H9 (cell line): ENCODE results near the gene AGBL4. TPM values are rescaled to one million over a fixed set of nuclear protein-coding genes. Genes with fewer than 3 reads are reported as not detected.
"Not testable (repeated sequence)": the region's sequence is repeated elsewhere in the genome, so short reads cannot be mapped to it uniquely, and the experiment has no call there.

Experiments used
- DNase-seq: peaks from one replicate; pipeline ENCODE4 v3.0.0-alpha.2; 2017
- H2AFZ ChIP-seq: one replicate; pipeline ENCODE4 v1.6.1; 2013; ENCODE audit warnings: mild to moderate bottlenecking, low read length, control low read depth, moderate library complexity
- H2AK5ac ChIP-seq: 2 replicates; pipeline ENCODE4 v1.6.1; 2013; ENCODE audit warnings: low read length, control low read depth, mixed read lengths; ENCODE audit not compliant: insufficient read length
- H2BK120ac ChIP-seq: one replicate; pipeline ENCODE4 v1.6.1; 2013; ENCODE audit warnings: low read depth, mild to moderate bottlenecking, low read length, control low read depth, inconsistent platforms; ENCODE audit not compliant: poor library complexity, severe bottlenecking
- H2BK12ac ChIP-seq: 2 replicates; pipeline ENCODE4 v1.6.1; 2013; ENCODE audit warnings: low read length, control low read depth, mixed read lengths, low read depth; ENCODE audit not compliant: insufficient read length
- H2BK15ac ChIP-seq: 2 replicates; pipeline ENCODE4 v1.6.1; 2013; ENCODE audit warnings: low read depth, low read length, control low read depth
- H2BK20ac ChIP-seq: one replicate; pipeline ENCODE4 v1.6.1; 2013; ENCODE audit warnings: low read depth, mild to moderate bottlenecking, low read length, control low read depth, inconsistent platforms; ENCODE audit not compliant: poor library complexity, severe bottlenecking
- H2BK5ac ChIP-seq: 2 replicates; pipeline ENCODE4 v1.6.1; 2013; ENCODE audit warnings: low read length, control low read depth, mixed read lengths; ENCODE audit not compliant: insufficient read length
- H3K14ac ChIP-seq: 2 replicates; pipeline ENCODE4 v1.6.1; 2013; ENCODE audit warnings: low read length, control low read depth; ENCODE audit not compliant: insufficient read depth
- H3K18ac ChIP-seq: 2 replicates; pipeline ENCODE4 v1.6.1; 2013; ENCODE audit warnings: low read depth, mild to moderate bottlenecking, mixed read lengths, low read length, control low read depth; ENCODE audit not compliant: insufficient read length
- H3K23ac ChIP-seq: 2 replicates; pipeline ENCODE4 v1.6.1; 2013; ENCODE audit warnings: low read length, control low read depth, mixed read lengths, low read depth; ENCODE audit not compliant: insufficient read length
- H3K23me2 ChIP-seq: 2 replicates; pipeline ENCODE4 v1.6.1; 2013; ENCODE audit warnings: low read depth, mild to moderate bottlenecking, mixed read lengths, low read length, control low read depth; ENCODE audit not compliant: insufficient read length, poor library complexity, severe bottlenecking
- H3K27ac ChIP-seq: 2 replicates; pipeline ENCODE4 v1.5.1; 2013; ENCODE audit warnings: low read length, control low read depth, mixed read lengths, low read depth; ENCODE audit not compliant: insufficient read length
- H3K27me3 ChIP-seq: 2 replicates; pipeline ENCODE4 v1.6.1; 2013; ENCODE audit warnings: low read length, control low read depth, inconsistent platforms; ENCODE audit not compliant: insufficient read depth
- H3K4ac ChIP-seq: 2 replicates; pipeline ENCODE4 v1.6.1; 2013; ENCODE audit warnings: low read depth, mild to moderate bottlenecking, control low read depth, inconsistent platforms, low read length, moderate library complexity
- H3K4me1 ChIP-seq: 2 replicates; pipeline ENCODE4 v1.6.1; 2013; ENCODE audit warnings: low read length, control low read depth, inconsistent platforms; ENCODE audit not compliant: insufficient read depth
- H3K4me2 ChIP-seq: 2 replicates; pipeline ENCODE4 v1.6.1; 2013; ENCODE audit warnings: low read length, control low read depth, mixed read lengths; ENCODE audit not compliant: insufficient read length, insufficient read depth
- H3K56ac ChIP-seq: 2 replicates; pipeline ENCODE4 v1.6.1; 2013; ENCODE audit warnings: low read depth, mild to moderate bottlenecking, mixed read lengths, low read length, control low read depth; ENCODE audit not compliant: insufficient read length
- H3K79me1 ChIP-seq: 2 replicates; pipeline ENCODE4 v1.6.1; 2013; ENCODE audit warnings: low read depth, mild to moderate bottlenecking, moderate library complexity, low read length, control low read depth, inconsistent platforms; ENCODE audit not compliant: insufficient read depth, poor library complexity, severe bottlenecking
- H3K79me2 ChIP-seq: 2 replicates; pipeline ENCODE4 v1.6.1; 2013; ENCODE audit warnings: low read length, control low read depth, inconsistent platforms; ENCODE audit not compliant: insufficient read depth
- H3K9ac ChIP-seq: 2 replicates; pipeline ENCODE4 v1.6.1; 2013; ENCODE audit warnings: low read length, control low read depth, mixed read lengths; ENCODE audit not compliant: insufficient read length; ENCODE audit errors: extremely low read depth
- H3K9me3 ChIP-seq: one replicate; pipeline ENCODE4 v1.6.1; 2013; ENCODE audit warnings: low read depth, low read length, inconsistent platforms; ENCODE audit not compliant: control insufficient read depth
- H3T11ph ChIP-seq: one replicate; pipeline ENCODE4 v1.6.1; 2013; ENCODE audit warnings: mild to moderate bottlenecking, low read length, control low read depth, inconsistent platforms
- H4K20me1 ChIP-seq: one replicate; pipeline ENCODE4 v1.6.1; 2013; ENCODE audit not compliant: control insufficient read depth, insufficient read length, insufficient read depth
- H4K5ac ChIP-seq: 2 replicates; pipeline ENCODE4 v1.6.1; 2013; ENCODE audit warnings: low read depth, mild to moderate bottlenecking, mixed read lengths, low read length, control low read depth; ENCODE audit not compliant: insufficient read length
- H4K8ac ChIP-seq: replicated peaks from 2 replicates; pipeline ENCODE4 v1.6.1; 2013; ENCODE audit warnings: low read length, control low read depth, mixed read lengths, low read depth; ENCODE audit not compliant: insufficient read length
- H4K91ac ChIP-seq: 2 replicates; pipeline ENCODE4 v1.6.1; 2013; ENCODE audit warnings: low read depth, mild to moderate bottlenecking, moderate library complexity, mixed read lengths, low read length, control low read depth; ENCODE audit not compliant: insufficient read length
- H3K27ac Mint-ChIP-seq, 3 experiments: 2 replicates in 2 of 3; 3 replicates in 1 of 3; pipeline ENCODE4 v1.8.0; 2020 to 2021; ENCODE audit warnings: mixed read lengths in 3 of 3, mild to moderate bottlenecking in 1 of 3, moderate library complexity in 1 of 3
- H3K27me3 Mint-ChIP-seq: 2 replicates; pipeline ENCODE4 v1.8.0; 2021; ENCODE audit warnings: low read depth, mild to moderate bottlenecking, moderate library complexity, mixed read lengths
- H3K36me3 Mint-ChIP-seq, 3 experiments: 2 replicates in 2 of 3; 3 replicates in 1 of 3; pipeline ENCODE4 v1.8.0; 2020 to 2021; ENCODE audit warnings: low read depth in 3 of 3, mixed read lengths in 3 of 3; ENCODE audit not compliant: insufficient read depth in 1 of 3
- H3K4me1 Mint-ChIP-seq, 2 experiments: 2 replicates each; pipeline ENCODE4 v1.8.0; 2020; ENCODE audit warnings: mixed read lengths in 2 of 2
- H3K4me3 Mint-ChIP-seq, 2 experiments: 2 replicates in 1 of 2; 3 replicates in 1 of 2; pipeline ENCODE4 v1.8.0; 2020 to 2021; ENCODE audit warnings: mild to moderate bottlenecking in 2 of 2, mixed read lengths in 2 of 2, moderate library complexity in 1 of 2
- H3K9me3 Mint-ChIP-seq, 2 experiments: 2 replicates in 1 of 2; 3 replicates in 1 of 2; pipeline ENCODE4 v1.8.0; 2020; ENCODE audit warnings: mild to moderate bottlenecking in 2 of 2, mixed read lengths in 2 of 2, moderate library complexity in 1 of 2
- WGBS: extraction: QIAGEN DNeasy Blood & Tissue Kit; methylation state at CpG from one replicate; pipeline ENCODE4 v1.1.7; 2013; ENCODE audit warnings: missing lambda C conversion rate, low lambda C conversion rate, mixed read lengths; ENCODE audit not compliant: insufficient read length; ENCODE audit errors: extremely low coverage; 5-methylcytosine and 5-hydroxymethylcytosine counted together
- total RNA-seq: library from RNA; stranded (reverse); gene quantifications from 2 replicates; pipeline ENCODE4 v1.2.1, GENCODE V29; 2021
- TF ChIP-seq, protein P1 (sequence below): fragments of 200-600 bp; sonication (generic); conservative IDR thresholded peaks from 3 replicates; pipeline ENCODE4 v1.8.0; 2021; ENCODE audit warnings: antibody characterized with exemption, mild to moderate bottlenecking

The AGBL4 gene
- total RNA-seq, 1 experiment from 2014 or later: not detected

DNA sequence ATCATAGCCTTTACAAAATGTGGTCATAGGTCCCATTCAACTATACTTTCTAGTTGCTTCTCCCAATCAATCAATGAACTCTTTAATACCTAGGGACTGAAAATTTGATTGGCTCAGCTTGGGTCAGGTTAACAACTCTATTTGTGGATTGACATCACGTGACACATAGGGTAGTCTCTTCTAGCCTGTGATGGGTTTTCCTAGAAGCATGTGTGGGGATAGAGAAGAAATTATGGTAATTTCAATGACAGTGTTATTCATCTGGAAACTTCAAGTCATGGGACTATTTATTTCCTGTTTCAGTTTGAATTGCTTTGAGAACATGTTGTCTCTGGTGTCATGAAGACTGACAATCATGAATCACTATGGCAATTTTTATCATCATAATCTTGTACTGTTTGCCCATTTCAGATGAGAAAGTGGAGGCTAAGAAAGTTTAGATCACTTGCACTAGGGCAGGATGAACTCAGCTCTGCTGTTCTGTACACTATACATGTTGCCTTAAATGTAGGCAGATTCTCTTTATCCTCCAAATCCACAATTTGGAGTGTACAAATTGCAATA, 717.2 kb downstream of the AGBL4 start:
- Histone ChIP-seq H2BK5ac (no peak overlapping the region), H3K27me3 (no peaks in the 10 kb centered on the region), H2BK20ac (no peak overlapping the region)

DNA sequence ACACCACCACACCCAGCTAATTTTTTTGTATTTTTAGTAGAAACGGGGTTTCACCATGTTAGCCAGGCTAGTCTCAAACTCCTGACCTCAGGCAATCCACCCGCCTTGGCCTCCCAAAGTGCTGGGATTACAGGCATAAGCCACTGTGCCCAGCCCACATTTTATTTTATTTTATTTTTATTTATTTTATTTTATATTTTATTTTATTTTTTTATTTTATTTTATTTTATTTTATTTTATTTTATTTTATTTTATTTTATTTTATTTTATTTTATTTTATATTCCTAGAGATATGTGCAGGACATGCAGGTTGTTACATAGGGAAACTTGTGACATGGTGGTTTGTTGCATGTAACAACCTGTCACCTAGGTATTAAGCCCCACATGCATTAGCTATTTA, 721.4 kb downstream of the AGBL4 start:
- no CpG with 5 or more reads among the region's 2 CpGs for WGBS
- not testable (repeated sequence) for H3T11ph ChIP-seq, H2BK5ac ChIP-seq, H2BK15ac ChIP-seq, H2BK20ac ChIP-seq, H3K4ac ChIP-seq, H2BK120ac ChIP-seq, H3K27me3 Mint-ChIP-seq, H3K4me1 Mint-ChIP-seq, H3K27ac ChIP-seq, H3K4me3 Mint-ChIP-seq, H3K23me2 ChIP-seq, H3K4me2 ChIP-seq, H4K91ac ChIP-seq, H3K18ac ChIP-seq, H2AFZ ChIP-seq, H2BK12ac ChIP-seq, H4K5ac ChIP-seq, H3K4me1 ChIP-seq, H4K20me1 ChIP-seq, H3K79me1 ChIP-seq, DNase-seq, H3K9ac ChIP-seq, H3K56ac ChIP-seq, H2AK5ac ChIP-seq, H3K79me2 ChIP-seq, H4K8ac ChIP-seq, H3K23ac ChIP-seq, H3K27me3 ChIP-seq, H3K14ac ChIP-seq, H3K27ac Mint-ChIP-seq
- H3K9me3 ChIP-seq: peaks cover 63% of the 10 kb centered on the region
- H3K9me3 Mint-ChIP-seq: peaks cover 84 to 87% of the 10 kb centered on the region in 2 experiments
- peaks cover 4 to 40% (median 13%) of the 10 kb centered on the region in 3 experiments; a peak in 6 of 7 replicates for H3K36me3 Mint-ChIP-seq

More for the DNA sequence above, 717.2 kb downstream of the AGBL4 start:
- H4K20me1 ChIP-seq: no peaks in the 10 kb centered on the region
- TF ChIP-seq, protein P1, sequence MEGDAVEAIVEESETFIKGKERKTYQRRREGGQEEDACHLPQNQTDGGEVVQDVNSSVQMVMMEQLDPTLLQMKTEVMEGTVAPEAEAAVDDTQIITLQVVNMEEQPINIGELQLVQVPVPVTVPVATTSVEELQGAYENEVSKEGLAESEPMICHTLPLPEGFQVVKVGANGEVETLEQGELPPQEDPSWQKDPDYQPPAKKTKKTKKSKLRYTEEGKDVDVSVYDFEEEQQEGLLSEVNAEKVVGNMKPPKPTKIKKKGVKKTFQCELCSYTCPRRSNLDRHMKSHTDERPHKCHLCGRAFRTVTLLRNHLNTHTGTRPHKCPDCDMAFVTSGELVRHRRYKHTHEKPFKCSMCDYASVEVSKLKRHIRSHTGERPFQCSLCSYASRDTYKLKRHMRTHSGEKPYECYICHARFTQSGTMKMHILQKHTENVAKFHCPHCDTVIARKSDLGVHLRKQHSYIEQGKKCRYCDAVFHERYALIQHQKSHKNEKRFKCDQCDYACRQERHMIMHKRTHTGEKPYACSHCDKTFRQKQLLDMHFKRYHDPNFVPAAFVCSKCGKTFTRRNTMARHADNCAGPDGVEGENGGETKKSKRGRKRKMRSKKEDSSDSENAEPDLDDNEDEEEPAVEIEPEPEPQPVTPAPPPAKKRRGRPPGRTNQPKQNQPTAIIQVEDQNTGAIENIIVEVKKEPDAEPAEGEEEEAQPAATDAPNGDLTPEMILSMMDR: no peak
- Mint-ChIP-seq H3K27ac (no peak overlapping the region), H3K36me3 (peaks cover 0 to 24% (median 15%) of the 10 kb centered on the region in 3 experiments; a peak in 6 of 7 replicates), H3K4me3 (no peak overlapping the region), H3K27me3 (peaks cover 2% of the 10 kb centered on the region; the same call in 1 of the 2 replicates), H3K4me1 (no peaks in the 10 kb centered on the region), H3K9me3 (peaks cover 76 to 78% of the 10 kb centered on the region in 2 experiments)
- no peak overlapping the region for H4K5ac ChIP-seq
- no peaks in the 10 kb centered on the region for H3K4me1 ChIP-seq
- H2BK15ac ChIP-seq: no peak overlapping the region
- H3K14ac ChIP-seq: no peak overlapping the region
- H2BK12ac ChIP-seq: no peak overlapping the region
- no peaks in the 10 kb centered on the region for H3K79me1 ChIP-seq
- no peak overlapping the region for H3K18ac ChIP-seq
- WGBS: no CpG with 5 or more reads among the region's 1 CpG
- H3K27ac ChIP-seq: no peak overlapping the region
- no peak overlapping the region for H3K4me2 ChIP-seq
- H3T11ph ChIP-seq: no peak overlapping the region
- no peaks in the 10 kb centered on the region for H3K23me2 ChIP-seq
- H3K79me2 ChIP-seq: no peaks in the 10 kb centered on the region
- H3K4ac ChIP-seq: no peak overlapping the region
- no peak overlapping the region for H2AFZ ChIP-seq
- H4K91ac ChIP-seq: no peak overlapping the region
- no peak overlapping the region for H2AK5ac ChIP-seq
- H3K9ac ChIP-seq: no peak overlapping the region
- H4K8ac ChIP-seq: no peak overlapping the region
- no peak overlapping the region for H3K56ac ChIP-seq
- DNase-seq: no peak
- H2BK120ac ChIP-seq: no peak overlapping the region
- H3K9me3 ChIP-seq: peaks cover 63% of the 10 kb centered on the region
- H3K23ac ChIP-seq: no peak overlapping the region
